HL-60 (cell line): ENCODE measurements around the gene OGFOD3.

ENCODE experiments used
- GABPA ChIP-seq: IDR thresholded peaks from 2 replicates; pipeline ENCODE4 v1.6.1; 2012; ENCODE audit warnings: low read depth
- POLR2AphosphoS5 ChIP-seq: IDR thresholded peaks from 2 replicates; pipeline ENCODE4 v1.6.1; 2012; ENCODE audit warnings: low read depth

DNA sequence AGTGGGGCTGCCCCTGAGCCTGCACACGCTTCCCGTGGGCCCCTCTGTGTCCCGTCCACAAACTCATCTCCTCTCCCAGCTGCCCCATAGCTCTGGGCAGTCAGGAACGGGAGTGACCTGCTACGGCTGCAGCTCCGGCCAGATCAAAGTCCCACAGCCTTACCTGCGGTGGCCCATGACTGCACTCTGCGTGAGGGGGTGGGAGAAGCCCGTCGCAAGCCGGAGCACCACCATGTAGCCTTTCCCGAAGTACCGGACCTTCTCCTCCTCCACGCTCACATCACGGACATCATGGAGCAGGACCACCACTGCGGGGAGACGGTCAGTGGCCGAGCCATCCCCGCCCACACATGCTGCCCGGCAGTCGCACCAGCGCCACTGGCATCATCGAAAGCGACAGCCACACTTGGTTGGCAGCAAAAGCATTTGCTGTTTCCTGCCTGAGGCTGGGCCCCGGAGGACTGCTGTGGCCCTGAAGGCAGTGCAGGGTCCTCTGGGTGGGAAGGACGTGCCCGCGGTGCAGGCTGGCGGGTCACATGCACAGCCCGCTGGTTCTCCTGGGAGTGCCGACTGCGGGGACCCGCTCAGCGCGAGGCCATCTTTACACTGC, 26.0 kb upstream of the OGFOD3 start:
- TF ChIP-seq GABPA: no peak
- no peak; the same call in 1 of the 2 replicates for TF ChIP-seq POLR2AphosphoS5
